ENCODE results near the gene RRP15.

The RRP15 gene, protein sequence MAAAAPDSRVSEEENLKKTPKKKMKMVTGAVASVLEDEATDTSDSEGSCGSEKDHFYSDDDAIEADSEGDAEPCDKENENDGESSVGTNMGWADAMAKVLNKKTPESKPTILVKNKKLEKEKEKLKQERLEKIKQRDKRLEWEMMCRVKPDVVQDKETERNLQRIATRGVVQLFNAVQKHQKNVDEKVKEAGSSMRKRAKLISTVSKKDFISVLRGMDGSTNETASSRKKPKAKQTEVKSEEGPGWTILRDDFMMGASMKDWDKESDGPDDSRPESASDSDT

DNA sequence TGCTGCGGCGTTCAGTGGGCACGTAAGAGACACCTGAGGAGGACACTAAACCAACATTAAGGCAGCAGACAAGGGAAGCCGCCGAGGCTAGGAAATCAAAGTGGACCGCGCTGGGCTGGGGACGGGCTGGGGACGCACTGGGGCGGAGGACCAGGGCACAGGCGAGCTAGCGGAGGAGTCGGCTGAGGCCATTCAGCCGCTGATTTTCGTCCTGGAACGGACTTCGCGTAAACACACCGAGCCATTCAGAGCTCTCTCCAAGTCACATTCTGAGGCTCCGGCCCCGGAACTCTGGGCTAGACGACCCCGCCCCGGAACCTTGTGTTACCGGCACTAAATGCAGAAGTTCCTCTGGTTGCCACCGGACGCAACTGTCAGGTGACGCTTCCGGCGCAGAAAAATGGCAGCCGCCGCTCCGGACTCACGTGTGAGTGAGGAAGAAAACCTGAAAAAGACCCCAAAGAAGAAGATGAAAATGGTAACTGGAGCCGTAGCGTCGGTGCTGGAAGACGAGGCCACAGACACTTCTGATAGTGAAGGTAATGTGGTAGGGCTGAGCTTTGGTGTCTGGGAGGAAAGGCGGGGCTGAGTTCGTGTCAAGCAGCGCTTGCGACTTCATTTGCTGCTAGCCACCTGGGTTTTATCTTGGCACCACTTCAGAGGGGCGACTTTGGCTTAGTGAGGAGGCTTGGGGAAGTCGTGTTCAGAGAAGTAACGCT lies at the start of gene RRP15:
TSS of gene RRP15 (plus strand) at position 377 of the 719 bp plus-strand sequence. CDS start at position 401, 24 bp downstream.
- peak; percentile 83 to 90 for DNase-seq

DNA sequence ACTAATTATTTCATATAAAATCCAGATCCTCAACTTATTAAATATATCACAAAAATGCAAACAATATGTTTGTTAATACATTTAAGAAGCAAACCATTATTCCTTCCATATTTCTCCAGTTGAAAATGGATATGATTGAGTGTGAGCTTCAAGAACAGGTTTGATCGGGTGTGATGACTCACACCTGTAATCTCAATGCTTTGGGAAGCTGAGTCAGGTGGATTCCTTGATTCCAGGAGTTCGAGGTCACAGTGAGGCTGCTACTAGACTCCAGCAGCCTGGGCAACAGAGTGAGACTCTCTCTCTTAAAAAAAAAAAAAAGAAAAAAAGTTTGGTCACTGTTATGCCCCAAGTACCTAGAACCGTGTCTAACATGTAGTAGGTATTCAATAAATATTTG lies 42.9 kb upstream of the RRP15 start:
- no peak for DNase-seq

DNA sequence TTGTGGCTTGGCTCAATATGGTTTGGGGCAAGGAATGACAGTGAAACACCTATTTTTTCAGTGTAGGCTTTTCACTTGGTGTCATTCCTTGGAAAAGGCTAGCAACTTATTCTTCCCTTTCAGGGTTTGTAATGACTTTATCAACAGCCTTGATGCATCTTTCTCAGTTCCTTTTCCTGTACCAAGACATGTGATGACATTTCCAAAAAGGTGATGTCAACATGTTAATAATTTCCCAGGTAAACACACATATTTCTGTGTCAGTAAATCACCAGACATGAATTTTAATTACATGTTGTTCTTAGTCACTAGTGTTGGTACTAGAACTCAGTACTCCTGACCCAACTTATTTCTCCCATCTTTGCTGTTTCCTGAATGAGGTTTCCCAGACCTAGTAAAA lies 37.8 kb upstream of the RRP15 start:
- DNase-seq: no peak

DNA sequence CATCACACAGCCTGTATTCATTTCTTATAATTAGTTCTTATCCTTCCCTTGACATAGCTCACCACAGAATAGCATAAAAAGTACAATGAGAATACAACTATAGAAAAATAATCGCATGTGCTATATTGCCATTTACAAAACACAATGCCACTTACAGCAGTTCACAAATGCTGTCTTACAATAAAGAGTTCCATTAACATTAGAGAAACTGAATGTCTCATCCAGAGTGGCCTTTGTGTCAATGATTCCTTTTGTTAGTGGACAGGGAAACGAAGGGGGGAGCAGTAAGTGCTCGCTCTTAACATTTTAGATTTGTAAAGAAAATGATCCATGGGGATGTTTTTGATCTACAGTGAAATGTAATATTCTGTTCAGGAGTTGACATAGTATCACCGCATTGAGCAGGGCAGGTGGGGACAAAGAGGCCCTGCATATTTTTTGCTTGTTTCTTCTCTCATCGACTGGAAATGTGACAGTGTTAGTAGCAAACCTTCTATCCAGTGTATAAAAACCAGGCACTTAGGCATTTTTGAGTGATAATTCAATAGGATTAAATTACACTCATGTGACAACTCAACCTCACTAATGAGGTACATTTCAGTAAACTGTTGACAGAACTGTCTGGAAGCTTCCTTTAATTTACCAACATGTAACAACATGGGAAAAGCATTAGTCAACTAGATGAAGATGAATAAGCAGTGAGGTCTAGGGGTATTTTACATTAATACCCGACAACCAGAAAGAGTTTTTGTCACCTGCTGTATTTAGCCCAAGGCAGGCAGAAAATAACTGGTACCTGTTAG lies 35.6 kb upstream of the RRP15 start:
- peak in 1 of 2 experiments; percentile 6 for DNase-seq

DNA sequence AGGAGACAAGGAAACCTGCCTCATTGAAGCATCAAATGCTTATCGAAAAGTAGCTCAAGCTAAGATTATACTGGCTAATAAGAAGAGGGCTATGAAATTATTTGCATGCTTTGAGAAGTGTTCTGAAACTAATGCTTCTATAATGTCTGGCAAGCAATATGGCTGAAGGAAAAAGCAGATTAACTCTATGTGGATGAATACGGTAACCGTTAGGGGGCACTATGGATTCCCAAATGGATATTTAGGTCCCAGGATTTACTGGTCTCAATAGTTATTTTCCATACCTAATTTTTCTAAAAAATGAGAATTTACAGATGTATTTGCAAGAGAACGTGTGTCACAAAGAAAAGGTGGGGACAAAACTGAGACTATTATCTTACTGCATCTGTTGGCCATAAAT lies 34.6 kb upstream of the RRP15 start:
- no peak for DNase-seq

DNA sequence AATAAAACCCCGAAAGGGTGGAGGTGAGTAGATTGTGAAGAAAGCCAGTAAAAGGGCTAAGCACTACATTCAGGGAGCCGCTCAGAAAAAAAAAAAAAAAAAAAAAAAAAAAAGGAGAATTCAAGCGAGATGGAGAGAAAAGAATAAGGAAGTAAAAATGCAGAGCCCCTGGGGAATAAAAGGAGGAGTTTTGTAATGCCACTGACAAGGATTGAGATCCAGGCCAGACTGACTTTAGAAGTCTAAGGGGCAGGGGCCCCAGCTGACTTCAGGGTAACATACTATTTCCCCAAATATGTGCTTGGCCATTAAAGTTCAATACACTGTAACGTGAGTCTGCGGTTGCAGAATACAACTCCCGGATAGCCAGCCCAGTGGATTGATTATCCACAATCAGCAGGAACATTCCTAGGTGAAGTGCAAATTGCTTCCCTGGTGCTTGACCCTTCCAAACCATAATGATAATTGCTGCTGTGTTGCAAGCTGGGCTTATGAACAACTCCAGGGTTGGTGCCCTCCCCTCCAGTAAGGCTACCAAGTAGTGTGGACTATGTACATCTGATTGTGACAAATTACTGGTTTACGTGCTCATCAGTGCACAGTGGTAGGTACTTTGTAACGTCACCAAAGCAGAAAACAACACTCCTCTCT lies 30.7 kb upstream of the RRP15 start:
- DNase-seq: no peak

DNA sequence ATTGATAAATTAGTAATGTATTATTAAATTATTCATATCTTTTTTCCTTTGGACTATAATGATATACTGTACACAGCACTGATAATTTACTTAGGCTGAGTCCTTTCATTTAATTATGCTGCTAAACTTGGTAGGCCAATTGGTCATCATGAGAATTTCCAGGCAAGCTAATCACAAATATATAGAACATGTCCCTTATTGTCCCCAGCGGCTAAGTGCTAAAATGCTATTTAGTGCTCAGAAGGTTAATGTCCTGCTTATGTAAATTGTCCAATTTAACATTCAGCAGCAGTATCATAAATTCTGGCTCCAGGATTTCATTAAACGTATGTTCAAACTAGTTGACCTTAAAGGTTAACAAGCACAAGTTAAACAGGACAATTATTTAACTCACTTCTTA lies 30.0 kb upstream of the RRP15 start:
- no peak for DNase-seq

DNA sequence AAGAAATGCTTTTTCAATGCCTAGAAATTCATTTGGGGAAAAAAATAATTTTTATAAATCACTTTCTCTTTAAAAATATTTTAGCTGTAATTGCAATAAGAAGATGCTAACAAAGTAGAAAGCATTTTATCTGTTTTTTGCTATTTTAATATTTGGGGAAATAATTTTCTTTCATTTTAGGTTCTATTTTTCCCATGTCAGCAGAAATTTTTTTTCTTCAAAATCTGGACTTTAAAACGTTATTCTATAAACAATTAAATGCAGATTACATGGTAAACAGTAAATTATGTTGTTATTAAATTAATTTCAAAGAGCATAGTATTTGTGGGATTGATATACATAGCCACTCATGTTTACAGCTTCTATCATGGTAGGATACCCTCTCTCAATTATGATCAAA lies 27.7 kb upstream of the RRP15 start:
- no peak for DNase-seq

DNA sequence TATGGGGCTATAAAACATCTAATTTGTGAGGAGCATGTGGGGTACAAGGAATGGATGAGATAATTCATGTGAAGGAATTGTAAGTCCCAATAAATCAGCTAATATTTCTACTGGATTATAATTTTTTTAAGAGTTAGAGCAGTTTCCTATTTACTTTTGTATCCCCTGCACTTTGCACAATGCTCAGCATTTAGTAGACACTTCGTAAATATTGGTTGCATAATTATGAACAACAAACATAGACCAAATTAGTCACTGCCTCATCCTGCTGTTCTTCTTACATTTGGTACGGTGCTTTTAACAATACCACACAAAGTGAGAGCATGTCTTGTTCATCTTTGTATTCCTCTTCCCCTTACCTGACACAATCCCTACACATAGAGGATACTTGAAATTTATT lies 27.1 kb upstream of the RRP15 start:
- no peak for DNase-seq

DNA sequence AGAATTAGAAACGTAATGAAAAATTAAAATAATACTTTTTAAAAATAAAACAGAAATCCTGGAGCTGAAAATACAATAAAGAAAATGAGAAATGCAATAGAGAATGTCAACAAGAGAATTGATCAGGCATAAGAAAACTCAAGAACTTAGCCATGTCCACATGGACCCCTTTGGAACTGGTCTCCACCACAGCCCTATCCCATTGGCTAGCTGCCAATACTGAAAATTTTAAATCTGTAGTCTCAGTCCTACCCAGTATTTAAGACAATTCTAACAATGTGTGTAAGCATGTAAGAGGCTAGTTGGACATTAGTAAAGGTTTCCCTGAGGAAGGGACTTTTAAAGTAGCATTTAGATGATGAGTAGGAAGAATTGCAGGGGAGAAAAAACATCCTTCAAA lies 25.8 kb upstream of the RRP15 start:
- no peak for DNase-seq

DNA sequence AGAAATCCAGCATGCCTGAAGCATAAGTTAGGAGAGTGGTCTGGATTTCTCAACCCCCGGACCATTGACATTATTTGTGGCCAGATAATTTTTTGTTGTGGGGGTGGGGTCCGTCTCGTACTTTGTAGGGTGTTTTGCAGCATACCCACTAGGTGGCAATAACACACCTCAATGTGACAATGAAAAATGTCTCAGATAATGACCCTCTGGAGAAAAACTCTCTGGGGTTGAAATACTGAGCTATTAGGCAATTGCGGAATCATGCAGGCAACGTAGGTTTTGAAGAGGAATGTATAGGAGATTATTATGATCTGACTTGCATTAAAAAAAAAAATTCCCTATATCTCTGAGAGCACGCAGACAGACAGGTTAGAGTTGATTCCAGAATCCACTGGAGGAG lies 25.3 kb upstream of the RRP15 start:
- no peak for DNase-seq

DNA sequence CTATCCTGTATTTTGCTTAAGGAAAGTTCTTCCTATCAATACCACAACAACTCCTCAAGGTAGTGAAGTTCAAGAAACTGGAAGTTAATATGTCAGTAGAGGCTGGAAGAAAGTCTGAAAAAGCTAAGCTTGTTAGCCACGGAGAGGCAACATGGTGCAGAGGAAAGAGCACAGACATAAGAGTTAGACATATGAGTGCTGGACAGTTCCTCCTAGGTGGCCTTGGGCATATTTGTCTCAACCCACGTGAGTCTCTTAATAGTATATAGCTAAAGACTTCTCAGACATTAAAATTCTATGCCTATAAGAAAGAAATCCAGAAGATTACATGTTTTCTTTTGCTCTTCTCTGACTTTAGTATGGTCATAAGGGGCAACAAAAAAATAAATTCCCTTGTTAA lies 22.8 kb upstream of the RRP15 start:
- DNase-seq: no peak

DNA sequence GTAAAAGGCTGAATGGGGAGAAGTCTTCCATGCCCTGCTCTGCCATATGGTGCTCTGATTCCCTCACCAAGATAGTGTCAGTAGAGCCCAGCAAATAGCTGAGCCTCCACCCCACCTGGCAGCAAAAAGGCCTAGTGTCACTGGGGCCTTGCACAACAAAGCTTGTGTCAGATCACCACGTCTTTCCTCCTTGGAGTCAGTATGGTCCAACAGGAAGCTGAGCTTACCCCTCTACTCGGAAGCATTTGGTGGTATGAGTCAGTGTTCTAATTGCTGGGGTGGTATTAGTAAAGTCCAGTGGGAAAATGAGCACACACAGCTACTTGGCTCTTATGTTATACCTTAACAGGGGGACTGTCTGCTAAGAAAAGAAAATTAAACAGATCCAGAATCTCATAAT lies 18.7 kb upstream of the RRP15 start:
- no peak for DNase-seq

DNA sequence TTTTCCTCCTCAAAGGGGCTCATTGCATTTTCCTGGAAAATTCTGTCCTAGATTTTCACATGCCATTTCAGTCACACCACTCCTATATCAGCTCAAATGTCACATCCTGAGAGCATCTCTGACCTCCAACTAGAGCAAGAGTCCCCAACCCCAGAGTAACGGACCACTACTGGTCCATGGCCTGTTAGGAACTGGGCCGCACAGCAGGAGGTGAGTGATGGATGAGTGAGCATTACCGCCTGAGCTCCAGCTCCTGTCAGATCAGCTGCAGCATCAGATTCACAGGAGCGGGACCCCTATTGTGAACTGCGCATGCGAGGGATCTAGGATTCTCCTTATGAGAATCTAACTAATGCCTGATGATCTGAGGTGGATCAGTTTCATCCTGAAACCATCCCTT lies 12.7 kb upstream of the RRP15 start:
- no peak for DNase-seq

DNA sequence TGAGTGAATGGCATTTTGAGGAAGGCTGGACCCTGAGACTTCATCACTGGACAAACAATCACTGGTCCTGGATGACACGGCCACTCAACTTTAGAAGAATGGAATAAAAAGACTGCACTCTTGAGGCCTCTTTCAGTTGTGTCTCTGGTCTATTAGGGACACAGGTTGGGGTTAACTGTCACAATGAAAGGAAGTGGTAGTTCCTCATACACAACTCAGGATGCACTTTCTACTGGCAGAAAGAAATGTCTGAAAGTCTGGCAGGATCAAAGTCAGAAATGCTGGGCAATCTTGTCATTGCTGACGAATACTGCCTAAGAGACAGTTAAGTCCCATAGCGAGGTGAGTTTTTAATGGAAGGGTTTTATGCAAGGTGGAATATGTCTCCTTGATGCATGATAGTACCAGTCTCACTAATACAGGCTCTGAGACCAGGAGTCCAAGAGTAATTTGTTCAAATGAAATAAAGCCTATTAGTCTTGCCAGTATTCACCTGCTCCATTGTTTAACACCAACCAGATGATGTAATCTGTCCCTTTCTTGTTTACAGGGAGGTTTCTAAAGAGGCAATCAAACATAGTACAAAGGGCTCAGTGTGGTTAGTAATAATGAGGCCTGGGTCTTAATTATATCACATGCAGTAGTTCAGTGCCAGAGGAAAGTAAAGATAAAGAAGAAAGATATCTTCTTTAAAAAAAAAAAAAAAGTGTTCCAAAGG lies 11.2 kb upstream of the RRP15 start:
- DNase-seq: peak; percentile 66 to 68

DNA sequence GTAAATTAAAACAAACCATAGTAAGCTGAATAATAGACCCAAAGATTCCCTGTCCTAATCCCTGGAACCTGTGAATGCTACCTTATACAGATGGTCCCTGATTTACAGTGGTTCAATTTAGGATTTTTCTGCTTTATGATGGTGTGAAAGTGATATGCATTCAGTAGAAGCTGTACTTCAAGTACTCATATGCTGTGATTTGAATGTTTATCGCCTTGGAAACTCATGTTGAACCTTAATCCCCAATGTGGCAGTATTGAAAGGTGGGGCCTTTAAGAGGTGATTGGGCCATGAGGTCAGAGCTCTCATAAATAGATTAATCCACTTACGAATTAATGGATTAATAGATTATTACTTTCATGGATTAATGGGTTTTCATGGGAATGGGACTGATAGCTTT lies 10.6 kb upstream of the RRP15 start:
- no peak for DNase-seq

DNA sequence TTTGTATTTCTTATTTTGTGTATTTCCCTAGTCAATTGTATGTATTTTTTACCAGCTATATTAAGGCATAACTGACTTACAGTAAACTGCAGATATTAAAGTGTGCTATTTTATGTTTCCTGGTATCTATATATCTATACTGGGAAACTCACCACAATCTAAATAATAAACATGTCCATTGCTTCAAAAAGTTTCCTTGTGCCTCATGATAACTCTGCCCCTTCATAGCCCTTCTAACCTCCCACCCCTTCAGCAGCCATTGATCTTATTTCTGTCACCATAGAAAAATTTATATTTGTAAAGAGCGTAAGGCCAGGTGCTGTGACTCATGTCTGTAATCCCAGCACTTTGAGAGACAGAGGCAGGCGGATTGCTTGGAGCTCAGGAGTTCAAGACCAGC lies 9.3 kb upstream of the RRP15 start:
- no peak for DNase-seq

DNA sequence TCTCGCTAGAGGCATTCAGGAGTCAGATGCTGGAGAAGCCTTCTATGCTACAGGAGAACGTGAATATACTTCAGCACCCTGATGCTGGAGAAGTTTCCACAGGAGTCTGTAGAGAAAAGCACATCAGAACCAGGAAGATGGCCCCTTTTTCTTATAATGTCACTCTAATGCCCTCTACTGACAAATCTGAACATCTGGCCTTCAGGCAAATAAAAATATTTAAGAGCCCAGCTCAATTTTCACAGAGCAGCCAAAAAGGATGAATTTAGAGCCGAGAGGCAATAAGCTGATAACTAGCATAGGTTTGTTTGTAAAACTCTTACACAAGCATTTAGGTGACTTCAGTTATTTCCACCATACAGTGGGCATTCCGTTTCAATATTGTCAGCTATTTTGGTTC lies 3.8 kb upstream of the RRP15 start:
- no peak for DNase-seq

DNA sequence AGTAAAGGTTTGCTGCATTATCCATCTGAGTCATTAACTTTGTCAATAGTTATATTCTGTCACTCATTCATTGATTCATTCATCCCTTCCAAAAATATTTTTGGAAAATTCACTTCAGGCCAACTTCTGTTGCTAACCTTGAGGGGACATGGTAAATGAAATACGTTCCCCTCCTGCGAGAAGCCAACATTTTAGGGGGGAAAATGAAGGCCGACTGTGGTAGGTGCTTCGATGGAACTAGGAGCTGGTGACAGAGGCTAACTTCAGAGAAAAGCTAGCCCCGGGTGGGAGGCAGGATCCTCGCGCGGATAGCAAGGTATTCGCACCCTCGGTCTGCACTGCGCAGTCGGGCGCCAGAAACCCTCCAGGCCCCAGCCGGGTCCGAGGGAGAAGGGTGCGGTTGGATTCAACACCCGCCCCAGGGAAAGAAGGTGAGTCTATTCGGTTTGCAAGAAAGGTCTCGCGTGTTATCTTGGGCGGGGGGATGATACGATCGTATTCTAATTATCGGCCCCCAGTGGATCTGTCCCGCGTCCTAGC lies 646 bp upstream of the RRP15 start:
- DNase-seq: peak in 1 of 2 experiments; percentile 58

DNA sequence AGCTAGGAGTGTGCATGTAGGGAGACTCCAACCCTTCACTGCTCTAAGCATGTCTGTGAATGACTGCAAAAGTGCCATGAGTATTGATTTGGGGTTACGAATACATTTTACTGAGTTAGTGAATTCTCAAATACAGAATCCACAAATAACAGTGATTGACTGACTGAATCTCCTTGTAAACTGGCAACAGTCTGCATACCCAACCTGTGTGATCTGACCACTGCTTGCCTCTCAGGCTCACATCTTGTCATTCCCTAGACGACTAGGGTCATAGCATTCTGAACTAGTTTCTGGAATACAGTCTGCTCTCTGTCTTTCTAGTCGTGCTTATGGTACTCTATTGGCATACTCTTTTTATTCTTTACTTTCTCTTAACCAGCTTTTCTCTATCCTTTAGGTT lies 7.4 kb downstream of the RRP15 start:
- DNase-seq: no peak

DNA sequence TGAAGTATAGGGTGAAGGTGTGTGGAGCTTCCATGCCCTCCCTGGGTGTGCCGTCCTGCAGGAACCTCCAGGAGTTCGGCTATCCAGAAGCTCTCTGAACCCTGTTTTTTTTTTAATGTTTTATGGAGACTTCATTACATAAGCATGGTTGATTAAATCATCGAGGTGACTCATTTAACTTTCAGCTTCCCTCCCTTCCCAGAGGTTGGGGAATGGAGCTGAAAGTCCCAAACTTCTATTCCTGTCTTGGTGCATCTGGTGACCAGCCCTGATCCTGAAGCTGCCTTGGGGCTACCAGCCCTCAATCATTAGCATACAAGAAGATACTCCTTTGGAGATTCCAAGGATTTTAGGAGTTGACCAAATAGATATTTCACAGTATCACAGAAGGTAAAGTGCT lies 9.5 kb downstream of the RRP15 start:
- no peak for DNase-seq

DNA sequence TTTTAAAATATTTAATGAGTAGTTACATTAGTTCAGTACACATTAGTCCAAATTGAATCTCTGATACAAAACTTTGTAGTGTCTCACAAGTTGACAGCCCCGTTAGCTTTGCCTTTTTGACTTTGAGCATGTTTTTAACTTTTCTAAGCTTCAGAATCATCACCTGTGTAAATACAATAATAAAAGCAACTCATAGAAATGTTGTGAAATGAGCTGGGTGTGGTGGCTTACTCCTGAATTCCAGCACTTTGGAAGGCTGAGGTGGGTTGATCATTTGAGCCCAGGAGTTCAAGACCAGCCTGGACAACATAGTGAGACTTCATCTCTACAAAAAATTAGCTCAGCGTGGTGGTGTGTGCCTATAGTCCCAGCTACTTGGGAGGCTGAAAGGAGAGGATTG lies 11.1 kb downstream of the RRP15 start:
- no peak for DNase-seq
